GM12878 (cell line): ENCODE results near the gene DUSP22. TPM values are rescaled to one million over a fixed set of nuclear protein-coding genes. Genes with fewer than 3 reads are reported as not detected.
A peak's percentile ranks its signal among the peaks of the same experiment; 100 is the strongest.

Experiments
- BACH1 ChIP-seq: fragments of 450-650 bp; IDR thresholded peaks from 2 replicates; pipeline ENCODE4 v1.6.1; 2017; ENCODE audit warnings: mild to moderate bottlenecking, borderline replicate concordance
- CHD4 ChIP-seq: fragments of 200-600 bp; sonication (generic); IDR thresholded peaks from 2 replicates; pipeline ENCODE4 v1.6.1; 2016; ENCODE audit warnings: mild to moderate bottlenecking
- CREB1 ChIP-seq: IDR thresholded peaks from 2 replicates; pipeline ENCODE4 v1.6.1; 2012; ENCODE audit warnings: low read depth, mild to moderate bottlenecking, inconsistent platforms
- GATAD2B ChIP-seq: fragments of 450-650 bp; conservative IDR thresholded peaks from 2 replicates; pipeline ENCODE4 v1.6.1; 2017; ENCODE audit warnings: low read depth, mild to moderate bottlenecking, moderate library complexity
- MTA3 ChIP-seq: IDR thresholded peaks from 2 replicates; pipeline ENCODE4 v1.6.1; 2012; ENCODE audit warnings: low read length, inconsistent platforms, borderline replicate concordance
- NFYA ChIP-seq: IDR thresholded peaks from 2 replicates; pipeline ENCODE4 v1.6.1; 2011; ENCODE audit warnings: low read depth, mild to moderate bottlenecking, low read length, improper control_type of control experiment, borderline replicate concordance
- NRF1 ChIP-seq: conservative IDR thresholded peaks from 2 replicates; pipeline ENCODE4 v1.6.1; 2011; ENCODE audit warnings: mild to moderate bottlenecking, low read depth, low read length, improper control_type of control experiment
- PAX8 ChIP-seq: fragments of 450-650 bp; IDR thresholded peaks from 2 replicates; pipeline ENCODE4 v1.6.1; 2017; ENCODE audit warnings: mild to moderate bottlenecking, moderate library complexity
- PML ChIP-seq: IDR thresholded peaks from 2 replicates; pipeline ENCODE4 v1.6.1; 2012; ENCODE audit warnings: low read length, inconsistent platforms
- POLR2AphosphoS5 ChIP-seq: IDR thresholded peaks from 2 replicates; pipeline ENCODE4 v1.6.1; 2011; ENCODE audit warnings: mild to moderate bottlenecking, low read length, inconsistent platforms
- RELB ChIP-seq: fragments of 450-650 bp; IDR thresholded peaks from 2 replicates; pipeline ENCODE4 v1.6.1; 2017; ENCODE audit warnings: low read depth, mild to moderate bottlenecking, moderate library complexity
- RFX5 ChIP-seq: IDR thresholded peaks from 2 replicates; pipeline ENCODE4 v1.6.1; 2011; ENCODE audit warnings: low read depth, low read length, improper control_type of control experiment
- SREBF2 ChIP-seq: IDR thresholded peaks from 2 replicates; pipeline ENCODE4 v1.6.1; 2012; ENCODE audit warnings: mild to moderate bottlenecking, low read length
- TAF1 ChIP-seq: IDR thresholded peaks from 2 replicates; pipeline ENCODE4 v1.6.1; 2011; ENCODE audit warnings: mild to moderate bottlenecking, low read depth, low read length, borderline replicate concordance
- ZNF687 ChIP-seq: fragments of 450-650 bp; IDR thresholded peaks from 2 replicates; pipeline ENCODE4 v1.6.1; 2017; ENCODE audit warnings: mild to moderate bottlenecking, moderate library complexity
- ZSCAN29 ChIP-seq: fragments of 450-650 bp; IDR thresholded peaks from 2 replicates; pipeline ENCODE4 v1.6.1; 2017; ENCODE audit warnings: mild to moderate bottlenecking, moderate library complexity
- ZZZ3 ChIP-seq: IDR thresholded peaks from 2 replicates; pipeline ENCODE4 v1.6.1; 2011; ENCODE audit warnings: low read depth; ENCODE audit not compliant: control insufficient read depth, insufficient read length
- polyA plus RNA-seq, 11 experiments: library from polyadenylated mRNA; depleted of rRNA in 4 of 11; unstranded in 6 of 11; stranded (reverse) in 5 of 11; fragments of >200 nt; fragmentation: Nextera tagmentation in 4 of 11; fragmentation: Illumina TruSeq in 1 of 11; extraction: Ambion mirVana in 4 of 11; extraction: Trizol in 1 of 11; gene quantifications; 1 replicate in 1 of 11; 2 replicates in 10 of 11; pipeline versions ENCODE4 v1.2.1 to v1.2.3, GENCODE V29; 2011 to 2016; ENCODE audit warnings: inconsistent platforms in 2 of 11, missing spikeins in 2 of 11, low read depth in 1 of 11
- total RNA-seq, 4 experiments: library from RNA; depleted of rRNA in 3 of 4; stranded (reverse); fragments of >200 nt in 3 of 4; fragmentation: Illumina TruSeq in 1 of 4; extraction: Trizol in 1 of 4; gene quantifications; 2 replicates each; pipeline versions ENCODE4 v1.2.1 to v1.2.3, GENCODE V29; 2013 to 2021
- TF ChIP-seq, protein P1 (sequence below): fragments of 450-650 bp; IDR thresholded peaks from 2 replicates; pipeline ENCODE4 v1.6.1; 2017; ENCODE audit warnings: mild to moderate bottlenecking, moderate library complexity
- TF ChIP-seq, protein P2 (sequence below): IDR thresholded peaks from 2 replicates; pipeline ENCODE4 v1.6.1; 2012; ENCODE audit warnings: mild to moderate bottlenecking, low read depth, low read length

Gene DUSP22
- total and polyA plus RNA-seq, 10 of the 15 experiments (the other 5 are each of a cell fraction or from before 2014, with no cell fraction given) = 78.9 to 156 (median 107) TPM

DNA sequence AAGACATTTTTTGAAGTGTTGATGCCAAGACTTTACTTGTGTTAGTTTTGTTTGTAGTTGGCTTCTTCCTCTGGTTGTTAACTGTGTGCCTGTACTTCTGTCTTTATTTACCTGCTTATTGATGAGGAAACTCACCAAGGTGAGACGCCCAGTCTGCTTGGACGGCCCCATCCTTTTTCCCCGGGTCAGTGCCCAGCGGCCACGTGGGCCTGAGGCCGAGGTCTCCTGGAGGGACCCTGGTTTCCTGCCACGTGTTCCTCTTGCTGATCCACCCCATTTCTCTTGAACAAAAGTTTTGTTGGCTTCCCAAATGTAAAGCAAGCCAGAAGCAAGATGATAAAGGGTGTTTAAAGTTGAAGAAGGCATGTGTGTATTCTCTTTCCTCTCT lies 24.8 kb downstream of the DUSP22 start (continued):
- TF ChIP-seq, protein P1, sequence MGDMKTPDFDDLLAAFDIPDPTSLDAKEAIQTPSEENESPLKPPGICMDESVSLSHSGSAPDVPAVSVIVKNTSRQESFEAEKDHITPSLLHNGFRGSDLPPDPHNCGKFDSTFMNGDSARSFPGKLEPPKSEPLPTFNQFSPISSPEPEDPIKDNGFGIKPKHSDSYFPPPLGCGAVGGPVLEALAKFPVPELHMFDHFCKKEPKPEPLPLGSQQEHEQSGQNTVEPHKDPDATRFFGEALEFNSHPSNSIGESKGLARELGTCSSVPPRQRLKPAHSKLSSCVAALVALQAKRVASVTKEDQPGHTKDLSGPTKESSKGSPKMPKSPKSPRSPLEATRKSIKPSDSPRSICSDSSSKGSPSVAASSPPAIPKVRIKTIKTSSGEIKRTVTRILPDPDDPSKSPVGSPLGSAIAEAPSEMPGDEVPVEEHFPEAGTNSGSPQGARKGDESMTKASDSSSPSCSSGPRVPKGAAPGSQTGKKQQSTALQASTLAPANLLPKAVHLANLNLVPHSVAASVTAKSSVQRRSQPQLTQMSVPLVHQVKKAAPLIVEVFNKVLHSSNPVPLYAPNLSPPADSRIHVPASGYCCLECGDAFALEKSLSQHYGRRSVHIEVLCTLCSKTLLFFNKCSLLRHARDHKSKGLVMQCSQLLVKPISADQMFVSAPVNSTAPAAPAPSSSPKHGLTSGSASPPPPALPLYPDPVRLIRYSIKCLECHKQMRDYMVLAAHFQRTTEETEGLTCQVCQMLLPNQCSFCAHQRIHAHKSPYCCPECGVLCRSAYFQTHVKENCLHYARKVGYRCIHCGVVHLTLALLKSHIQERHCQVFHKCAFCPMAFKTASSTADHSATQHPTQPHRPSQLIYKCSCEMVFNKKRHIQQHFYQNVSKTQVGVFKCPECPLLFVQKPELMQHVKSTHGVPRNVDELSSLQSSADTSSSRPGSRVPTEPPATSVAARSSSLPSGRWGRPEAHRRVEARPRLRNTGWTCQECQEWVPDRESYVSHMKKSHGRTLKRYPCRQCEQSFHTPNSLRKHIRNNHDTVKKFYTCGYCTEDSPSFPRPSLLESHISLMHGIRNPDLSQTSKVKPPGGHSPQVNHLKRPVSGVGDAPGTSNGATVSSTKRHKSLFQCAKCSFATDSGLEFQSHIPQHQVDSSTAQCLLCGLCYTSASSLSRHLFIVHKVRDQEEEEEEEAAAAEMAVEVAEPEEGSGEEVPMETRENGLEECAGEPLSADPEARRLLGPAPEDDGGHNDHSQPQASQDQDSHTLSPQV = peak; percentile 11; the same call in 1 of the 2 replicates
- TF ChIP-seq POLR2AphosphoS5 (0 out of 2 replicates have a peak, but pooled peaks have one; percentile 1), CREB1 (no peak), GATAD2B (no peak), PML (no peak), NRF1 (no peak), CHD4 (0 out of 2 replicates have a peak, but pooled peaks have one; percentile 8), ZNF687 (peak; percentile 83), RELB (no peak), BACH1 (no peak), PAX8 (no peak), ZSCAN29 (no peak), RFX5 (no peak), NFYA (no peak), MTA3 (no peak), ZZZ3 (no peak), SREBF2 (no peak), TAF1 (no peak)
- TF ChIP-seq, protein P2, sequence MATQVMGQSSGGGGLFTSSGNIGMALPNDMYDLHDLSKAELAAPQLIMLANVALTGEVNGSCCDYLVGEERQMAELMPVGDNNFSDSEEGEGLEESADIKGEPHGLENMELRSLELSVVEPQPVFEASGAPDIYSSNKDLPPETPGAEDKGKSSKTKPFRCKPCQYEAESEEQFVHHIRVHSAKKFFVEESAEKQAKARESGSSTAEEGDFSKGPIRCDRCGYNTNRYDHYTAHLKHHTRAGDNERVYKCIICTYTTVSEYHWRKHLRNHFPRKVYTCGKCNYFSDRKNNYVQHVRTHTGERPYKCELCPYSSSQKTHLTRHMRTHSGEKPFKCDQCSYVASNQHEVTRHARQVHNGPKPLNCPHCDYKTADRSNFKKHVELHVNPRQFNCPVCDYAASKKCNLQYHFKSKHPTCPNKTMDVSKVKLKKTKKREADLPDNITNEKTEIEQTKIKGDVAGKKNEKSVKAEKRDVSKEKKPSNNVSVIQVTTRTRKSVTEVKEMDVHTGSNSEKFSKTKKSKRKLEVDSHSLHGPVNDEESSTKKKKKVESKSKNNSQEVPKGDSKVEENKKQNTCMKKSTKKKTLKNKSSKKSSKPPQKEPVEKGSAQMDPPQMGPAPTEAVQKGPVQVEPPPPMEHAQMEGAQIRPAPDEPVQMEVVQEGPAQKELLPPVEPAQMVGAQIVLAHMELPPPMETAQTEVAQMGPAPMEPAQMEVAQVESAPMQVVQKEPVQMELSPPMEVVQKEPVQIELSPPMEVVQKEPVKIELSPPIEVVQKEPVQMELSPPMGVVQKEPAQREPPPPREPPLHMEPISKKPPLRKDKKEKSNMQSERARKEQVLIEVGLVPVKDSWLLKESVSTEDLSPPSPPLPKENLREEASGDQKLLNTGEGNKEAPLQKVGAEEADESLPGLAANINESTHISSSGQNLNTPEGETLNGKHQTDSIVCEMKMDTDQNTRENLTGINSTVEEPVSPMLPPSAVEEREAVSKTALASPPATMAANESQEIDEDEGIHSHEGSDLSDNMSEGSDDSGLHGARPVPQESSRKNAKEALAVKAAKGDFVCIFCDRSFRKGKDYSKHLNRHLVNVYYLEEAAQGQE = no peak
